ENCODE data around the gene SH3TC2.

The SH3TC2 gene

GRCh38 chr5:149027636-149028035, 35.2 kb downstream of the SH3TC2 start:
- no peak for DNase-seq

GRCh38 chr5:149024943-149025342, 37.9 kb downstream of the SH3TC2 start:
- no peak for DNase-seq

DNA sequence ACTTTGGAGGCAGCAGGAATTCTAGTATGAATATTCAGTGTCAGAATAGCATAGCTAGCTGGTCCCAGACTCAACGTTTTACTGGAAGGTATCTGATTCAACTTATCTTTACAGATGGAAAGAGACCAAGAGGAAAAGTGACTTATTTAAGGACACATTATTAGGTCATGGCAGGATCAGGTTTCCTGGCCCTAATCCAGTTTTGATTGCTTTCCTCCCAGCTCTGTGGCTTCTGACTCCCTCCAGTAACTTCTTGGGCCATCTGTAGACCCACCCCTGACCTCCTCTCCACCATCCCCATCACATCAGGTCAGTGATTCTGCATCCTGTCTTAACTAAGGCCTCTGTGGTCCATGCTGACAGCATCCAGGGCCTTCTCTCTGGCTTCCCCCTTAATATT, 38.4 kb downstream of the SH3TC2 start:
- no peak for DNase-seq

GRCh38 chr5:149022200-149022599, 40.7 kb downstream of the SH3TC2 start:
- DNase-seq = no peak

- no peak for DNase-seq
These were observed 43.2 kb downstream of the SH3TC2 start for GRCh38 chr5:149019679-149020078.

GRCh38 chr5:149018909-149019443, 43.9 kb downstream of the SH3TC2 start:
- no peak for DNase-seq

DNA sequence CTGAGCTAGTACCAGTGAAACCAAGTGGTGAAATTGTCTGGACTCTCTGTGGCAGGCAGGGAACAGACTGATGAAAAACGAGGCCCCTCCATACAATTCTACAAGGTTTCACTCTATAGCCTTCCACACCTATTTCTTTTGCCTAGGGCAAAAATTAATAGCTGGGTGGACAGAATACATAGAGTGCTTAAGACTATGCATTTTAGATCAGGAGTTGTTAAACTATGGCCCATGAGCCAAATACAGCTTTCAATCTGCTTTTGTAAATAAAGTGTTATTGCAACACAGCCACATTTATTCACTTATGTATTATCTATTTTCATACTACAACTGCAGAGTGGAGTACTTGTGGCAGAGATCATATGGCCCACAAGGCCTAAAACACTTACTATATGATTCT, 45.2 kb downstream of the SH3TC2 start:
- DNase-seq = no peak

DNA sequence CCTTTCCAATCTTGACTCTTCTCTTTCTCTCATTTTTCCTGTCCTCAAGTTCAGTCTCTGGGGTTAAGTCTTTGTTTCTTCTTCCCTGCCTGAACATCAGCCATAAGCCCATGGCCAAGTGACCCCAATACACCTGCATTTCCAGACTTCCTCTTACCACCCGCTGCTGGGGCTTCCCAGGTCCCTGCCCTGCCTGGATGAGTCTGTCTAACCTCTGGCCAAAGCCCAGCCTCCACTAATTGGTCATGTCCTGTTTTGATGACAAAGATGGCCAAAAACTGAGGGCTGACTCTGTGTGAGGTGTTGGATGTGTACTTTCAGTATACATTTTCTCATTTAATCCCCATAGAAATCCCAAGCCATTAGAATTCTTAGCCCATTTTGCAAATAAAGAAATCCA, 47.3 kb downstream of the SH3TC2 start:
- DNase-seq = no peak

DNA sequence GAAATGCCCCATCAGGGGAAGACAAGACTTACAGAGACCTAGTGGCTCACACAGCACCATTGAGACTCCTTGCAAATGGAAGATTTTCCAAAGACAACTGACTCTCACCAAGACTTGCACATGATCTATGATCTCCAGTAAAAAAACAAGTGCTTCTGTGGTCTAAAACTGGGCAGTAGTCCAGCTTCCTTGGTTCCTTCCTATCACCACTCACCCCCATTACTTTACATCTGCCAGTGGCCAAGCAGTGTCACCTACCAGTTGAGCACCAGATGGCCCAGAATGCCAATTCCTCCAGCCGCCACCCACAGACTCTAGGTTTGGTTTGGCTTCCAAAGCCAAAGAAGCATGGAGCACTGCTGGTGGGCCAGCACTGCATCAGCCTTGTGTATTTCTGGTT, 47.7 kb downstream of the SH3TC2 start:
- no peak for DNase-seq

DNA sequence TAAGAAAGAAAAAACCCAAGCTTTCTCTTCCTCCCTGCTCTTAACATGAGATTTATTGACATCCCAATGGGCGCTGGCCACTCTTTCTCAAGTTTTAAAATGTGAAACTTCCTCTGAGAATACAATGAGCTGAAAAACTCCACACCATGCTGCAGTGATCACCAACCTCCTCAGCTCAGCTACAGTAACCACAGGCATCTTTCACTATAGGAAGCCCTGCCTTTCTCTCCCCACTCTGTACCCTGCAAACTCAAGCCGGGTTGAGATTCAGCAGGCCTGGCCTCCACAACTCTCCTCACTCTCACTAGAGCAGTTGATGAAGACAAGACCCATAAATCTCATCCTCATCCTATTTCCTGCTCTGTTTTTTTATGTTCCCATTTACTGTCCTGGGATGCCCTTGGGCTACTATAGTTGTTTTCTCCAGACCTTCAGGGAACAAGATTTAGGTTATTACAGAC, 48.3 kb downstream of the SH3TC2 start:
- no peak for DNase-seq

DNA sequence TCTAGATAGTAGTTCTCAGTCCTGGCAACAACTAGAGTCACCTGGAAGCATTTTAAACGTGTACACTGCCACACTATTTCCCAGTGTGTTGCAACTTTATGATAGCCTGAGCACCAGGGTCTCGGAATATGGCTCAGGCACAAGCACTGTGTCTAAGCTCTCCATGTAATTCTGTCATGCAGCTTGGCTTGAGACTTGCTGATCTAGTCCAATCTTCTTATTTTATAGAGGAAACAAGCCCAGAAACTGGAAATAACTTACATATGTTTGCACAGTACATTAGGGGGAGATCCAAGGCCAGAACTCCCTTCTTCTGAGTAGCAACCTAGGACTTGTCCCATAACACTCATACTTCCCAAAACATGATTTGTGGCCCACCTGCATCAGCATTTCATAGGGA, 49.1 kb downstream of the SH3TC2 start:
- no peak for DNase-seq

GRCh38 chr5:149012350-149012749, 50.5 kb downstream of the SH3TC2 start:
- no peak for DNase-seq

DNA sequence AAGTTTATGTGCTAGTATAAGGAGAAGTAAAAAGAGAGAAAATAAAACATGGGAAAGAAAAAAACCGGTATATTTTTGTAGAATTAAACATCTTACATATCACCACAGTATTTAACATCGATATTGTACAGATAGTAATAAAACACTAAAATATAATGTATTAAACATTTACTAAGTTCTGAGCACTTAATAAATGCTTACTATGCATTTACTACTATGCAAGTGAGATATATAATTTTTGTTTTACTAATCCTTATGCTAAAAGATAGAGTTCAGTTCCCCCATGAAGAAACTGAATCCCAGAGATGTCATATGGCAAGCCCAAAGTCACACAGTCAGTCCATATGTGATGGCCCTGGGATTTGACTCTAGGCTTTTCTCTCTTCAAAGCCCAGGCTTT, 51.1 kb downstream of the SH3TC2 start:
- DNase-seq = no peak

- DNase-seq = peak; percentile 48 to 70
These were observed 51.8 kb downstream of the SH3TC2 start for GRCh38 chr5:149011084-149011483.

DNA sequence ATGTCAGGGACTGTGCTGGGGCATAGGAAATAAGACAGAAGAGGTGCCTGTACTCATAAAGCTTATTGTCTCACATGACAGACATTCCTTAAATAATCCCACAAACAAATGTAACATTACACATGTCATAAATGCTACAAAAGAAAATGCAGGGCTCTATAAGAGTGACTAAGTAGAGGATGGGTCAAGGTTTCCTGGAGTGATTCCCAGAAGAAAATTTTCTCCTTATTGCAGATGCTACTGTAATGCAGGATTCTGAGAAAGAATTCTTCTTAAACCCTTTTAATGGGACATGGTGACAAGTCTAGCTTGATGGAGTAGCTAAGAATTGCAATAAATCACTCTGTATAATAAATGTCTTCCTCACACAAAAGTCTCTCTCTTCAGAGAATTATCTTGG, 55.7 kb downstream of the SH3TC2 start:
- no peak for DNase-seq

DNA sequence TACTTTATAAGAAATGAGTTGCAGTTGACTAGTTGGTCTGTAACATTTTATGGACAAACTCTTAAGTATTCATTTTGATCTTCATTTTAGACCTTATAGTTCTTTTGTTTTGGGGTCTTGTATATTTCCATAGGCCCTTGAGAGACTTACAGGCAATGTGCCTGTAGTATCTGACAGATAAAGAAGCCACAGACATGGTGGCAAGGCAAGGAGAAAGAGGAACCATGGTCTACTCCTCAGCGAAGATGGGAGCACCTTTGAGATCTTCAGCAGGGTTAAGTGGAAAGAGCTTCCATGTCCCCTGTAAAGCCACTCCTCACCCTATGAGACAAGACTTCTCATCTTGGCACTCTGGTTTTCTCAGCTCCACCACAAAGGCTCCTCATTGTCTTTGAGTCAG, 56.4 kb downstream of the SH3TC2 start:
- no peak for DNase-seq

DNA sequence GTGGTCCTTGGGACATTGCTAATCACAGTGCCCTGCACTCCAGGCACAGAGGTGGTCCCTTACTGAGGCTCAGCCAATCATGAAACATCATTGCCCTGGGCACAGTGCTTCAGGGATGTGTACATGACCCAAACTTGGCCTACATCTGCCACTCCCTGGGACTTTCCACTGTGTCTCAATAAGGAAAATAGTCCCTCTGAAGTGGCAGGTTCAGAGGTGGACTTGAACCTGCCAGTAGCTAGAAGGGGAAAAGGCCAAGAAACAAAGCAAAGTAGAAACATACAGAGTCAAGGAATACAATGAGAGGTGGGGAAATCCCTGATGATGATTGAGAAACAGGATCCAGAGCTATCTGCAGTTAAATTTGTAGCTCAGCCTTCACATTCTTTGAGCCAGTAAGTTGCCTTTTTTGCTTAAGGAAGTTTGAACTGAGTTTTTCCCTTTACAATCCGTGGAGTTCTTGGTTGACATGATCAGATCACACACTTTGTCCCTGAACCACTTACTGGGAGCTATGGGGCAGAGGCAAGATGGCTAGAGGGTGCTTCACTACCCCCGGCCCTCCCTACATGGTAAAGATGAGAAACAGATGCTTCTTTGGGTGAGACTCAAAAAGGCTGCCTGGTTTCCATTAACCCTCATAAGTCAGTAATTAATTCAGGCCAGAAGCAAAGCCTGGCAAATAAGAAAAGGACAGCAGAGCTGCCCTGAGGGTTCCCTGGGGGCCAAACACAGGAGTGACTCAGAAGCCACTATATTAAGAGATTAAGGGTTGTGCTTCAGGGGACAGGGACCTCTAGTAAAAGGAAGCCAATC, 57.6 kb downstream of the SH3TC2 start:
- peak in 1 of 2 experiments; percentile 44 for DNase-seq

GRCh38 chr5:149004559-149004958, 58.3 kb downstream of the SH3TC2 start:
- no peak for DNase-seq

GRCh38 chr5:149002761-149003689, 59.8 kb downstream of the SH3TC2 start:
- peak; percentile 30 to 79 for DNase-seq

DNA sequence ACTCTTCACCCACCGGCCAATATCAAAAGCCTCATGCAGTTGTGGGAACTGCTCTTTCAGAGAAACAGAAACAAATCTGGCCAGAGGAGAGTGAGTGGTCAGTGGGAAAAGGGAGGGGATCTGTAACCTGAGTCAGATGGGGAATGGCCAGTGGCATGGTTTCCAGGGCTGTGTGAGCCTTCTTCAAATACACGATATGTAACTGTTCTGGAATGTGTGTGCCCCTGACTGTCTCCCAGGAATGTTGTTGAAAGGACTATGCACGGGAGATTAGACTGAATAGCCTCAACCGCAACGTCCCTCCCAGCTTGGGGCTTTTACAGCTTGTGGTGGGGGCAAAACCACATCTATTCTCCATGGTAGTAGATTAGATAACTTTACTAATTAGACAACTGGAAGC, 60.8 kb downstream of the SH3TC2 start:
- DNase-seq = peak; percentile 93 to 99

DNA sequence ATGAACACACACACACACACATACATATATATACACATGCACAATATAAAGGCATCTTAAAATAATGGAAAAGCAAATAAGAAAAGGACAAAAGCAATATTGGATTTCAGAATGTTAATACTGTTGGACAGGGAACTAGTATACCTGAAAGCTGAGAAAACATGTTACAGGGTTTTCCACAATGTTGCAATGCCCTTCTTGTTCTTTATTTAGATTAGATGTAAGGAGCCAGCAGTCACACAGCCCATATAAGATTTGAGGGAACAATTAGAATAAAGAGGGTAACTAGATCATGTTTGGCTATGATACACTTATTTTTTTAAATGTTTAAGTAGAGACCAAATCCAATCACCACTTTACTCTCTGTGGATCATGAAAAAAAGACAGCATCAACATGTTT, 61.7 kb downstream of the SH3TC2 start:
- no peak for DNase-seq

- no peak for DNase-seq
These were observed 63.1 kb downstream of the SH3TC2 start for GRCh38 chr5:148999741-149000140.

DNA sequence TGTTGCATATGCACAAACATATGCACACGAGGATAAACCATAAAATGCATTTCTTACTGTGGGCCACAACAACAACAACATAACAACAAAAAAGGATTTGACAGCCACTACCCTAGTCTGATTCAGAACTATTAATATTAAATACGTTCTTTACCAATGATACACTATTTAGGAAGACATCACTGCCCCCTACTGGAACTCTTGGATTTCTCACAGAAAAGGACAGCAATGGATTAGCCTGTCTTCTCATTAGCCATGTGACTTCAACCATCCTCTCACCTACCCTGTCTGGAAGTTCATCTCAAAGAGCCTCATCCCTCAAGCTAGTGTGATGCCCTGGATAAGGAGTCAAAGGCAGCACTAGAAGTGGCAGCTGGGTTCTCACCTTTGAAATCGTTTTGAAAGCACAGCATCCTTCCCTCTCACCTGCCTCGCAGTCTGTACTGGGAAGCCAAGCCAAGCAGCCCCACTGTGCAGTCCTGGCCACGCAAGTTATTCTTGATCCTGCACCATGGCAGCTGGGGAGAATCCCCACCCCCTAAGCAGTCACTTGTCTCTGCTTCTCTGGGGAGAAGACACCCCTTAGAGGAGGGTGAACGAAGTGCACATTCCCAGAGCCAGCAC, 64.6 kb downstream of the SH3TC2 start:
- peak; percentile 56 to 76 for DNase-seq
